ENCODE measurements around the gene TCEAL3.

TCEAL3 gene

GRCh38 chrX:103640401-103641155, 32.8 kb downstream of the TCEAL3 start:
- TF ChIP-seq GATA3 (IDR thresholded peaks at IDR 0.05; ENCODE audit: low read depth, low read length) (no peak), GATA2 (IDR thresholded peaks at IDR 0.05; ENCODE audit: low read depth, low read length) (no peak)

DNA sequence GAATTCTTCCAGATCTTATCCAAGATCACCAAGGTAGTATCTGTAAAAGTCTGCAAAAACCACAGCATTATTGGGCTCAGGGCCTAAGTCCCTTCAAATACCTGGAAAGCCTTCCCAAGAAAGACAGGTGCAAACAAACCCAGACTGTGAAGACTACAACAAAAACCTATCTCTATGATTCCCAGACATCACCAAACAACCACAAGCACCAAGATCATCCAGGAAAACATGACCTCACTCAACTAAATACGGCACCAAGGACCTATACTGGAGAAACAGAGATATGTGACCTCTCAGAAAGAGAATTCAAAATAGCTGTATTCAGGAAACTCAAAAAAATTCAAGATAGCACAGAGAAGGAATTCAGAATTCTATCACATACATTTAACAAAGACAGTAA, 36.4 kb downstream of the TCEAL3 start:
- TF ChIP-seq GATA2 (IDR thresholded peaks at IDR 0.05; ENCODE audit: low read depth, low read length) (no peak), GATA3 (IDR thresholded peaks at IDR 0.05; ENCODE audit: low read depth, low read length) (no peak)

- no peak for TF ChIP-seq GATA2 (IDR thresholded peaks at IDR 0.05; ENCODE audit: low read depth, low read length)
- TF ChIP-seq GATA3 (IDR thresholded peaks at IDR 0.05; ENCODE audit: low read depth, low read length): peak; percentile 55
These were observed 39.9 kb downstream of the TCEAL3 start for GRCh38 chrX:103647630-103648029.

- TF ChIP-seq GATA2 (IDR thresholded peaks at IDR 0.05; ENCODE audit: low read depth, low read length) (no peak), GATA3 (IDR thresholded peaks at IDR 0.05; ENCODE audit: low read depth, low read length) (no peak)
These were observed 43.5 kb downstream of the TCEAL3 start for GRCh38 chrX:103651151-103651773.

DNA sequence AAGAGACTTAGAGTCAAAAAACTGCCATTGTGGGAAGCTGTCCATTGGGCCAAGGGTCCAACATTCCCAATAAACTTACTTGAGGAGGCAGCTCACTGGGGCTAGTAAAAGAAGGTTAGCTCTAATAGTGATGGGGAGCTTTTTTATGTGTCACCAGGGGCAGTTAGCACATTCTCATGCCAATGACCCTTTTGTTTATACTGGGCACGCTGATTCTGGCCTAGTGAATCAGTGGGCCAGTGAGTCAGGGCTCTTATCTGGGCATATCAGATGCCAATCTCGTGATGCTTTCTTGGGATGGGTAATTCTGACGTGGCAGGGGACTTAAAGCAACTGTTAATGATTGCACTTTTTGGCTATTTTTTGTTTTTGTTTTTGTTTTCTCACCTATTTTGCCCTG, 48.9 kb downstream of the TCEAL3 start:
- TF ChIP-seq GATA2 (IDR thresholded peaks at IDR 0.05; ENCODE audit: low read depth, low read length): no peak
- TF ChIP-seq GATA3 (IDR thresholded peaks at IDR 0.05; ENCODE audit: low read depth, low read length): no peak

GRCh38 chrX:103658681-103659433, 51.1 kb downstream of the TCEAL3 start:
- TF ChIP-seq GATA2 (IDR thresholded peaks at IDR 0.05; ENCODE audit: low read depth, low read length) (no peak), GATA3 (IDR thresholded peaks at IDR 0.05; ENCODE audit: low read depth, low read length) (no peak)

All from SH-SY5Y (cell line).